AG04449 (cell line): ENCODE data around the gene TLCD4.

Experiments used
- CTCF ChIA-PET: fragments of 350-600 bp; formaldehyde crosslinking; extraction: SDS; loops from one replicate; lab custom pipeline; 2021; ENCODE audit warnings: antibody characterized with exemption; lab: Yijun Ruan, JAX
- POLR2A ChIA-PET: fragments of 400-600, 350-600 bp; formaldehyde crosslinking; extraction: SDS; loops from one replicate; lab custom pipeline; 2020; ENCODE audit warnings: antibody characterized with exemption, inconsistent platforms; lab: Yijun Ruan, JAX
- DNase-seq: peaks from one replicate; pipeline ENCODE4 v3.0.0-alpha.2; 2010; ENCODE audit warnings: low read depth, low spot score
- H3K4me3 ChIP-seq: 2 replicates; pipeline ENCODE4 v1.5.1; 2011; ENCODE audit warnings: low read depth, mild to moderate bottlenecking, control low read depth, low read length
- CTCF ChIP-seq: IDR thresholded peaks from one replicate; pipeline ENCODE4 v1.5.1; 2011; ENCODE audit warnings: mild to moderate bottlenecking, moderate library complexity, low read length, control low read depth, inconsistent platforms; ENCODE audit not compliant: insufficient read depth; ENCODE audit errors: missing control alignments

TLCD4 gene

GRCh38 chr1:95093296-95093695, 23.9 kb upstream of the TLCD4 start:
- TF ChIP-seq CTCF: no peak

GRCh38 chr1:95094923-95095322, 22.2 kb upstream of the TLCD4 start:
- ChIA-PET POLR2A (no interaction called here), CTCF (interaction anchor here (2.0 kb wide), 1 partner anchor 10 kb away, joined by 4 read pairs; no protein-coding TSS in a partner anchor)
- H3K4me3 ChIP-seq: no peak overlapping the region
- no peak for TF ChIP-seq CTCF
- no peak for DNase-seq

More at GRCh38 chr1:95093296-95093695, 23.9 kb upstream of the TLCD4 start:
- POLR2A ChIA-PET: no interaction called here
- no peak for DNase-seq
- H3K4me3 ChIP-seq: no peak overlapping the region
- CTCF ChIA-PET: interaction anchor here (2.0 kb wide), 1 partner anchor 8 kb away, joined by 4 read pairs; no protein-coding TSS in a partner anchor

GRCh38 chr1:95095833-95096217, 21.3 kb upstream of the TLCD4 start:
- ChIA-PET POLR2A (no interaction called here), CTCF (no interaction called here)
- no peak overlapping the region for H3K4me3 ChIP-seq

GRCh38 chr1:95096218-95096841, 20.8 kb upstream of the TLCD4 start:
- H3K4me3 ChIP-seq: no peak overlapping the region
- no peak for TF ChIP-seq CTCF
- POLR2A ChIA-PET: no interaction called here
- CTCF ChIA-PET: no interaction called here
- DNase-seq: no peak

More at GRCh38 chr1:95095833-95096217, 21.3 kb upstream of the TLCD4 start:
- no peak for TF ChIP-seq CTCF
- no peak for DNase-seq

DNA sequence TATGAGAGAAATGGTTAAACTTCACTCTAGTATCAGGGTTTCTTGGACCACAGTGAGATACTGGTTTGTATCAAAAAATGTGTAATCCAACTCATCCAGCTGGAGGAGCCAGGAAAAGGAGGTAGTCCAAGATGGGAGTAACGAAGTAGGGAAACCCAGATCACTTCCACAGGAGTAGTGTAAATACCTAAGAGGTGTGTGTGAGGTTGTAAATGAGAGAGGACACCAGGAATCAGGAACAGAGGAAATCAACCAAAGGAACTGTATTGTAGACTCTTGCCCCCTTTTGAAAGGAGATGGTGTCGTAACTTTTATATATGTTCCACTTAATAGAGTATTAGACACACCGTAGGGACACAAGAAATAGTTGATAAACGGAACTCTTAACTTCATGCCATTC, 19.7 kb upstream of the TLCD4 start:
- no peak for DNase-seq
- CTCF ChIA-PET: no interaction called here
- POLR2A ChIA-PET: no interaction called here
- H3K4me3 ChIP-seq: no peak overlapping the region
- TF ChIP-seq CTCF: no peak

DNA sequence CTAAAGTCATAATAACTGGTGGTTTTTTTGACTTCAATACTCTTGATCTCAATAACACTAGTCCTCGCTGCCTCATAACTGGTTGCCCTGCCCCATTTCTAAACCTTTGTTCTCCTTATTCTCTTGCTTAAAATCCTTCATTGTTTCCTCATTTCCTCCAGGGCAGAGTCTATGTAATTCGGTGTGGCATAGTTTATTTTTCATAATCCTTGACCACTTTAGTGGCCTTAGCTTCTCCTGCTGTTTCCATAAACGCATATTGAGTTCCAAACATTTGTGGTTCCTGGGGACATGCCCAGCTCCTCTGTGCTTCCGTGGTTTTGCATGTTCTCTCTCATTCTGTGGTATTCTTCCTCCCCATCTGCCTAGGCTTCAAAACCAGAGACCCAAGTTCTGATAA, 19.0 kb upstream of the TLCD4 start:
- H3K4me3 ChIP-seq: no peak overlapping the region
- no peak for DNase-seq
- ChIA-PET CTCF (no interaction called here), POLR2A (no interaction called here)
- TF ChIP-seq CTCF: no peak
